Ascending aorta (tissue), 2 donors: ENCODE measurements around the gene TMEM150B. TPM values are rescaled to one million over a fixed set of nuclear protein-coding genes. Genes with fewer than 3 reads are reported as not detected.

Experiments
- DNase-seq, 2 donors: peaks; one replicate each; pipeline ENCODE4 v3.0.0-alpha.2; 2019; ENCODE audit warnings: low spot score in 2 of 2
- H3K27ac ChIP-seq, 2 donors: fragments of 200-600 bp; sonication (generic); one replicate each; pipeline ENCODE4 v1.5.1; 2016 to 2017; ENCODE audit warnings: mild to moderate bottlenecking in 1 of 2
- H3K27me3 ChIP-seq: fragments of 200-600 bp; sonication (generic); one replicate; pipeline ENCODE4 v1.5.1; 2017
- H3K36me3 ChIP-seq, 2 donors: fragments of 200-600 bp; sonication (generic); one replicate each; pipeline ENCODE4 v1.5.1; 2016
- H3K4me1 ChIP-seq, 2 donors: fragments of 200-600 bp; sonication (generic); one replicate each; pipeline ENCODE4 v1.5.1; 2016 to 2017; ENCODE audit warnings: mild to moderate bottlenecking in 1 of 2
- H3K4me3 ChIP-seq, 2 donors: fragments of 200-600 bp; sonication (generic); one replicate each; pipeline ENCODE4 v1.5.1; 2016 to 2017; ENCODE audit warnings: mild to moderate bottlenecking in 1 of 2
- H3K9me3 ChIP-seq, 2 donors: fragments of 200-600 bp; sonication (generic); one replicate each; pipeline ENCODE4 v1.5.1; 2016
- intact Hi-C: fragments of 100-400 bp; cut with DNase I; formaldehyde crosslinking; loops from one replicate; pipeline ENCODE4 v1.15.1; 2023
- total RNA-seq: library from RNA; depleted of rRNA; stranded (reverse); fragments of >200 nt; gene quantifications from one replicate; pipeline ENCODE4 v1.1.0, GENCODE V29; 2016
- TF ChIP-seq, protein P1 (sequence below), 3 experiments: fragments of 200-600 bp in 2 of 3; fragments of 450-650 bp in 1 of 3; sonication (generic) in 2 of 3; IDR thresholded peaks; one replicate each; pipeline ENCODE4 v1.5.1; 2016 to 2019; ENCODE audit warnings: antibody characterized with exemption in 3 of 3, mild to moderate bottlenecking in 1 of 3, moderate library complexity in 1 of 3

Gene TMEM150B
- total RNA-seq, 1 donor from 2014 or later: not detected

DNA sequence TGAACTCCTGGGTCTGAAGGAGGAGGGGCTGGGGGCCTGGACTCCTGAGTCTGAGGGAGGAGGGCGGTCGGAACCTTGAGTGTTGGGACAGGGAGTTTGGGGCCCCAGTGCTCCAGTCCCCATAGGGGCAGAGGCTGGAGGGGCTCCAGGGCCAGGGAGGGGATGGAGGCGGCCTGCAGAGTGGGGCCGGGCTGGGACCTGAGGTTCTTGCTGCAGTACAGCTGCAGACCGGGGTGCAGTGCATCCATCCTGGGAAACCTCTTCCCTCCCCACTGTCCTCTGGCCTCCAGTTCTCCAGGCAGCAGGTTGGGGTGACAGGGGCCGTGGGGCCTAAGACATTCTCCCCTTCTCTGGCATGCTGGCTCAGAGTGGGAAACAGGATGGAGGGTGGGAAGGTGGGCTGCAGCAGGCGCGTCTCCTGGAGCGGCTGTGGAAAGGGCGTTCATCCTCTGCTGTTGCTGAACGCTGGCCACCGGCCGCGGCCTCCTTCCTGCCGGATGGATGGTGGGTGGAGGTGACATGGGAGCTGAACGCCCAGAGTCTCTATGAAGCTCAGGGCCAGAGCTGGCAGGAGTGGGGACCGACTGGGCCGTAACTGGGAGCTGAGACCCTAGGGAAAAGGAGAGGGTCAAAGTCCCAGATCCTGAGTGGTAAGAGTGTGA, 39.8 kb downstream of the TMEM150B start:
- Histone ChIP-seq H3K27me3 (no peaks in the 10 kb centered on the region), H3K36me3 (peaks cover 3 to 7% of the 10 kb centered on the region in 2 donors), H3K27ac (peak overlapping the region; percentile 87 to 93), H3K4me3 (peak overlapping the region in 1 of 2 donors; percentile 77), H3K9me3 (no peaks in the 10 kb centered on the region), H3K4me1 (peaks cover 9 to 13% of the 10 kb centered on the region in 2 donors)
- no peak for DNase-seq
- TF ChIP-seq, protein P1, sequence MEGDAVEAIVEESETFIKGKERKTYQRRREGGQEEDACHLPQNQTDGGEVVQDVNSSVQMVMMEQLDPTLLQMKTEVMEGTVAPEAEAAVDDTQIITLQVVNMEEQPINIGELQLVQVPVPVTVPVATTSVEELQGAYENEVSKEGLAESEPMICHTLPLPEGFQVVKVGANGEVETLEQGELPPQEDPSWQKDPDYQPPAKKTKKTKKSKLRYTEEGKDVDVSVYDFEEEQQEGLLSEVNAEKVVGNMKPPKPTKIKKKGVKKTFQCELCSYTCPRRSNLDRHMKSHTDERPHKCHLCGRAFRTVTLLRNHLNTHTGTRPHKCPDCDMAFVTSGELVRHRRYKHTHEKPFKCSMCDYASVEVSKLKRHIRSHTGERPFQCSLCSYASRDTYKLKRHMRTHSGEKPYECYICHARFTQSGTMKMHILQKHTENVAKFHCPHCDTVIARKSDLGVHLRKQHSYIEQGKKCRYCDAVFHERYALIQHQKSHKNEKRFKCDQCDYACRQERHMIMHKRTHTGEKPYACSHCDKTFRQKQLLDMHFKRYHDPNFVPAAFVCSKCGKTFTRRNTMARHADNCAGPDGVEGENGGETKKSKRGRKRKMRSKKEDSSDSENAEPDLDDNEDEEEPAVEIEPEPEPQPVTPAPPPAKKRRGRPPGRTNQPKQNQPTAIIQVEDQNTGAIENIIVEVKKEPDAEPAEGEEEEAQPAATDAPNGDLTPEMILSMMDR (IDR thresholded peaks at IDR 0.05): no peak
- intact Hi-C loops: loop anchor here (10.0 kb wide), 1 partner anchor 319 kb away; the partner anchor contains the start of genes ZNF524 and ZNF865

DNA sequence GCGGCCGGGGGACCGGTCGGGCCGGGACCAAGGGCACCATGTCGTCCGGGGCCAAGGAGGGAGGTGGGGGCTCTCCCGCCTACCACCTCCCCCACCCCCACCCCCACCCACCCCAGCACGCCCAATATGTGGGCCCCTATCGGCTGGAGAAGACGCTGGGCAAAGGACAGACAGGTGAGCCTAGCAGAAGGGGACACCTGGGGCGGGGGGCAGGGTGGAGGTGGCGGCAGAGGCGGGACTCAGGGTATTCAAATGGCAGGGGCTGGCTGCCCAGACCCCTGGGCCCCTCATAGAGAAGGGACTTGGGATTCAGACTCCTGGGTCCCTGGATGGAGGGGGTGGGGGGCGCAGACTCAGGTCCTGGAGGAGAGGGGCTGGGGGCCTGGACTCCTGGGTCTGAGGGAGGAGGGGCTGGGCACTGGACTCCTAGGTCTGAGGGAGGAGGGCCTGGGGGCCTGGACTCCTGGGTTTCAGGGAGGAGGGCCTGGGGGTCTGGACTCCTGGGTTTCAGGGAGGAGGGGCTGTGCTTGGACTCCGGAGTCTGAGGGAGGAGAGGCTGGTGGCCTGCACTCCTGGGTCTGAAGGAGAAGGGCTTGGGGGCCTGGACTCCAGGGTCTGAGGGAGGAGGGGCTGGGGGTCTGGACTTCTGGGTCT, 40.6 kb downstream of the TMEM150B start:
- Histone ChIP-seq H3K36me3 (peaks cover 3 to 7% of the 10 kb centered on the region in 2 donors), H3K4me1 (peaks cover 10 to 13% of the 10 kb centered on the region in 2 donors), H3K4me3 (peak overlapping the region; percentile 77), H3K9me3 (no peaks in the 10 kb centered on the region), H3K27me3 (no peaks in the 10 kb centered on the region), H3K27ac (peak overlapping the region; percentile 87 to 93)
- DNase-seq: no peak
- intact Hi-C loops: loop anchor here (5.0 to 10.0 kb wide), 4 partner anchors 167 to 320 kb away; partner anchors contain the start of genes C19orf85, ISOC2, PPP1R12C and ZNF524
- TF ChIP-seq, protein P1 (IDR thresholded peaks at IDR 0.05): no peak

DNA sequence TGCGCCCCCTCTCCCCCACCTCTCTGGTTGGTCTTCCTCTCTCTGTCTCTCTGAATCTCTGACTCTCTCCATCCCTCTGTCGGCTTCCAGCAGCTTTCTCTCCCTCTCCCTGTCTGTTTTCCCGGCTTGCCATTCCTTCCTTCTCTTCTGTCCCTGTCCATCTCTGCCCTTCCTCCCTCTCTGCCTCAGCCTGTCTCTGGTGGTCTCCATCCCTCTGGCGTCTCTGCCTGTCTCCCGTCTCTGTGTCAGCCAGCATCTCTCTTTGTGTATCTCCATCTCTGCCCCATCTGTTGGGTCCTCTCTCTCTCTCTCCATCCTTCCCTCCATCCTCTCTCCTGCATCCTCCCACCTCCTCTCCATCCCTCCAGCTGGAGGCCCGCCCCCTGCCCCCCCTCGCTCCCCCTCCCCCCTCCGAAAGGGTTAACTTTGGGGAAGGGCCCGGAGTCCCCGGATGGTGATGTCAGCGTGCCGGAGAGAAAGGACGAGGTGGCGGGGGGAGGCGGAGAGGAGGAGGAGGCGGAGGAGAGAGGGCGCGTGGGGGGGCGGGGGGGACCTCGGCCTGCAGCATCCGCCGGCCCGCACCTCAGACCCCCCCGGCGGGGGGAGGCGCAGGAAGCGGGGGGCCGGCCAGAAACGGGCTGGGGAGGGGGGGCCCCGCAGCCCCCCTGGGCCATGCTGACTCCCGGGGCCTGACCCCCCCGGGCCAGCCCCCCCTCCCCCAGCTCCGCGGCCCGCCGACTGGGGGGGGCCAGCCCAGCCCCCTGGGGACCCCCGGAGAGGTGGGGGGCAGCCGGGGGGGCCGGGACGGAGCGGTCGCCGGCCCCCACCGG, 41.4 kb downstream of the TMEM150B start, which contains the start of gene BRSK1:
Gene BRSK1, plus strand, starts transcription at position 450 of the 830 bp plus-strand sequence. CDS start 446 bp downstream, outside the sequence.
- intact Hi-C loops: loop anchor here (5.0 to 10.0 kb wide), 4 partner anchors 166 to 321 kb away; partner anchors contain the start of genes C19orf85, ISOC2, PPP1R12C and ZNF524
- Histone ChIP-seq H3K27me3 (no peaks in the 10 kb centered on the region), H3K4me3 (peak within 1 kb of the TSS; percentile 77), H3K4me1 (peaks cover 15 to 20% of the 10 kb centered on the region in 2 donors), H3K9me3 (no peaks in the 10 kb centered on the region), H3K36me3 (peaks cover 3 to 7% of the 10 kb centered on the region in 2 donors), H3K27ac (peak within 1 kb of the TSS; percentile 87 to 93)
- TF ChIP-seq, protein P1 (IDR thresholded peaks at IDR 0.05): no peak
- peak in 1 of 2 donors; percentile 83 for DNase-seq

DNA sequence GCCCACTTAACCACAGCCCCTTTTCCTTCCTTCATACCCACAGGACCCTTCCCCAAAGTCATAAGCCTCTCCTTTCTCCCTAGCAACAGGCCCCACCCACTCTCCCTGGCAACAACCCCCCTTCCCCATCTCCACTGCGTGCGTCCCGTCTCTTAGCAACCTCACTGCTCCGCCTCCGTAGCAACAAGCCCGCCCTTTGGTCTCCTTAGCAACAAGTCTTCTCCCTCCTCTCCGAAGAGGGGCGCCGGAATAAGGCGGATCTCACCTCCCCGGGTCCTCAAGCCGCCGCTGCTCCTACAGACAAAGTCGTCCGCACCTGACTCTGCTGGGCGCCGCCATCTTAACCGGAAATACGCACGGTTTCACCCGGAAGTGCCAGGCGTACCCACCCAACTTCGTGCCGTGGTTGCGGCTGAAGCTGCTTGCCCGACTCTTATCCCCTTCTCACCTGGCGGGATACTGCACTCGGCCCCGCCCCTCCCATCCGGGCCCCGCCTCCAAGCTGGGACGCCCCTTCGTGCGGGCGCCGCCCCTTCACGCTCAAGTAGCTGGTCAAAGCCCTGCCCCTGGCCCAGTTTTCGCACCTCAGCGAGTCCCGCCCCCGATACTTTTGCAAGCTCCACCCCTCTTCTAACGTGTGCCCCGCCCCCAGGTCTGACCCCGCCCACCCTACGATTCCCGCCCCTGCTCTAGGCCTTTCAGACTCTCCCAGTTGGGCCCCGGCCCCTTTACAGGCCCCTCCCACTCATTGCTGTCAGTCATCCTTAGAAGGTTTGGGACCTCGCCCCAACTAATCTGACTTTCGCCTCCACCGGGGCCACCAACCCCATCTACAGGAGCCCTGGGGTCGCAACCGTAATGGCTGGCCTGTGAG, 45.1 kb downstream of the TMEM150B start, which contains the start of gene HSPBP1:
Gene HSPBP1, minus strand, starts transcription at position 341 of the 874 bp plus-strand sequence. CDS start 502 bp downstream, outside the sequence.
- Histone ChIP-seq H3K4me1 (peaks cover 11 to 16% of the 10 kb centered on the region in 2 donors), H3K27me3 (no peaks in the 10 kb centered on the region), H3K27ac (peak within 1 kb of the TSS; percentile 66 to 68), H3K4me3 (peak within 1 kb of the TSS; percentile 71 to 84), H3K36me3 (peaks cover 14 to 22% of the 10 kb centered on the region in 2 donors), H3K9me3 (no peaks in the 10 kb centered on the region)
- TF ChIP-seq, protein P1 (IDR thresholded peaks at IDR 0.05): no peak
- intact Hi-C loops: loop anchor here (1.0 to 10.0 kb wide), 7 partner anchors 21 to 325 kb away; partner anchors contain the start of genes C19orf85, ISOC2, KMT5C and PPP1R12C
- peak; percentile 85 to 97 for DNase-seq
